Activated CD4-positive, alpha-beta T cell treated with anti-CD3 and anti-CD28 coated beads for 48 hours (primary cell): ENCODE results near the gene TAF6.

Experiments
- DNase-seq: peaks from one replicate; pipeline ENCODE4 v3.0.0-alpha.2; 2020

Gene TAF6

DNA sequence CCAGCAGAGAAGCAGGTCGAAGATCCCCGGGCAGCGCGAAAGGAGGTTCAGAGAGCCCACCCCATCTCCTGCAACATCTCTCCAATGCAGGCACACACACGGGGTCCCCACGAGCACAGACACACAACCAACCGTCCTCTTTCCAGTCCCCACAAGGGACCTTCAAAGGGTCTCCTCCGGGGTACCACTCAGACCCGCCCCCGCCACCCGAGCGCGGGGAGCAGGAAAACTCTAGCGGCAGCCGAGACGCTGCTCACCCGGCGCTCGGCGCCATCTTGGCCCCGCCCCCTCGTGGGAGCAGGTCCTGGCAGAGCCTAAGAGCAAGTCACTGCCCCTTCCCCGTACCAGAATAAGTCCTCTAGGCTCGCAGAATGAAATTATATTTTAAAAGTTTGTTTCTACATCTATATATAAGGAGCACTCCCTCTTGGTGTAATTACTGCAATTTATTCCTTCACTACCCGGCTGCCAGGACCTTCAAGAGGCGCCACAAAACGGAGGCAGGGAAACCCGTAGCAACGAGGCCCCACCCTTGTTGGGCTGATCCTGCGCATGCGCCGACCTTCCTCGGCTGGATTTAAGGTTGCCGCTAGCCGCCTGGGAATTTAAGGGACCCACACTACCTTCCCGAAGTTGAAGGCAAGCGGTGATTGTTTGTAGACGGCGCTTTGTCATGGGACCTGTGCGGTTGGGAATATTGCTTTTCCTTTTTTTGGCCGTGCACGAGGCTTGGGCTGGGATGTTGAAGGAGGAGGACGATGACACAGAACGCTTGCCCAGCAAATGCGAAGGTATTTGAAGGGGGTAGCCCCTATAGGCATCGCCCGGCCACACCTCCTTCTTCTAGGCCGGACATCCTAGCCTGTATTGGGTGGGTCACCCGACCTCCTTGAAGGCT lies at the start of gene TAF6, which contains the start of gene CNPY4:
TAF6 (minus strand) TSS at position 287 of the 898 bp plus-strand sequence. CDS start 5,149 bp downstream, outside the sequence.
CNPY4 (plus strand) TSS at position 563 of the 898 bp plus-strand sequence; CDS start at position 674, 111 bp downstream.
- peak; percentile 97 for DNase-seq

GRCh38 chr7:100167912-100168323 lies 48.8 kb upstream of the TAF6 start:
- DNase-seq = no peak

DNA sequence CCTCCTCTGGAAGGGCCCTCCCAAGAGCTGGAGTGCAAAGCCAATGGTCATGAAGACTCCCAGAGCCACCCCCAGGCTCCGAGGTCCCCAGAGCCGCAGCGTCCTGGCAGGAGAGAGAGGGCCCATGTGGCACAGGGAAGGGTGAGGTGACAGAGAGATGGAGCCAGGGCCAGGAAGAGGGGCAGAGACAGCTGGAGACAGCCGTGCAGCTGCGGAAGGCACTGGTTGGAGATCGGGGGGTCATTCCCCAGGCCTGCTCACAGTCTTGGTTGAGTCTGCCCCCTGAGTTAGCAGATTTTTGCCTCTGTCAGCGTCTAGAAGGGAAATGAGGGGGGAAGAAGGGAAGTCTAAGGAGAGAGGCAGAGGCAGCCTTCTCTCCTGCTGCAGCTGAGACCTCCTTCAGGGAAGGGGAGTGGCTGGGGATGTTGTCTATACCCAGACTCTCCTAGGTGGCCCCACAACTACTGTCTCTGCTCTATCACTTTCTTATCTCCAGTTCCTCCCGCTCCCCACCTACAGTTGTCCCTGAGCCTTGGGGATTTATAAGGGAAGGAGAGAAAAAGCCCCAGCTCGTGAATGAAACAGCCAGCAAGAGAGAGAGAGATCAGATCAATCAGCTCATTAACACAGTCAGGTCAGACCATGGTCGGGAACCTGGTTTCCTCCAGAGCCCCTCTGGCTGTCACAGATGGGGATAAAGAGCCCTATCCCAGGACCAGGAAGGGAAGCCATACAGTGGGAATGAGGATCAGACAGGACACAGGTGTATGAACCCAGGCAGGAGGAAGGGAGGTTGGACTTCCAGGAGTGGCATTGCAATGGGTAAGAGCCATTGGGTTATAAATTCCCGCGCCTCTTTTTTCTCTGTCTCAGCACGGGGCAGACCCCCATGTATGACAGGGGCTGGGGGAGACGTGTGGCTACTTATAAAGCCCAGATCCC lies 48.1 kb upstream of the TAF6 start:
- DNase-seq = no peak

- DNase-seq = peak; percentile 63
Observed at GRCh38 chr7:100166317-100166940, 47.3 kb upstream of the TAF6 start.

DNA sequence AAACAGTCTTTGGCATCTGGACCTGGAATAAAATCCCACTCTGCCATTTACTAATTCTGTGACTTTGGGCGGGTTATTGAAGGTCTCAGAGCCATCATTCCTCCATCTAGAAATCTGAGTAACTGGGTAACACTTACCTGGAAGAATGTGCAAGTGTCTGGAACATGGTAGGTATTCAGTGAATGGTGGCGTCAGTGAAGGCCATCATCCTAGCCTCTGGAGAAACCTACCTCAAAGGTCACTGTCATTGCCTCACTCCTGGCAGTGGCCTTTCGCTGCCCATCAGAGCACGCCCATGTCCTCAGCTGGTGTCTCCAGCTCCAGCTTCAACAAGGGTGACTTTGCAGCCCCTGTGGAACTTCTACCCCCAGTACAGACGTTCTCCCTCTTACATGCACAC lies 44.7 kb upstream of the TAF6 start:
- DNase-seq = no peak

DNA sequence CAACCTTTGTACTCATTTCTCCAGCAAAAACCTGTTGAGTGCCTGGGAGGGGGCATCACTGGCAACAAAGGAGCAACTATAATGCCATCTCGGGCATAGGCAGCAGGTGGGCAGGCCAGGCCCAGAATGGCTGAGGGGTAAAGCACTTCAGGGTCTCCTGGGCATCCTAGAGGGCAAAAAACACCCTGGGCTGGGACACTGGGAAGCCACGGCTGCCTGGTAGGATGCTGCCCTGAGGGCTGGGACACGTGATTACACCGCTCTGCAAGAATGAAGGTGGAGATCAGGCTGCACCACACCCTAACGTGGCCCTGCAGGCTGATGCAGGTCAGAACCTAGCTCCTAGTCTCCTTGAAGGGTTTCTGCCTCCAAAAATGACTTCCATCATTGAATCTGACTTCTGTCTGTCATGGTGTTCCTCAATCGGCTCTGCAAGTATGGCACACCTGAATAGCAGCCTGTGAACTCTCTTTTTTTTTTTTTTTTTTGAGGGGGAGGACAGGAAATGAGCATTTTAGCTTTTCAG lies 43.9 kb upstream of the TAF6 start:
- no peak for DNase-seq

DNA sequence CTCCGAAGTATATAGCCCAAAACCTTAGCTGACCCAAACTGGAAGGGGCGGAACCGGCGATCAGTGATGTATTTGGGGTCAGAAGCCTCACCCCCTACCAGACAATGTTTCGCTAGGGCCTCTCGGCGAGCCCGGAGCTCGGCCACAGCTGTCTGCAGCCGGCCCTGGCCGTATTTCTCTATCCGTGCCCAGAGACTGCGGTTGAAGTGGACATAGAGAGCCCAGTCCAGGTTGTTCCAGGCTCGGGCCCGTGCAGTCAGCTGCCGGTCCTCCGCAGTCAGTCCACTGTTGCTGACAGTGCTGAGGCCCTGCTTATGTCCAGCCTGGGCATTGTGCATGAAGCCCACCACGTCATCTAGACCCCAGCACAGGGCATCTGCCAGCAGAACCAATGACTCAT lies 40.9 kb upstream of the TAF6 start:
- no peak for DNase-seq

- DNase-seq = no peak
Observed at GRCh38 chr7:100159099-100159623, 40.0 kb upstream of the TAF6 start.

DNA sequence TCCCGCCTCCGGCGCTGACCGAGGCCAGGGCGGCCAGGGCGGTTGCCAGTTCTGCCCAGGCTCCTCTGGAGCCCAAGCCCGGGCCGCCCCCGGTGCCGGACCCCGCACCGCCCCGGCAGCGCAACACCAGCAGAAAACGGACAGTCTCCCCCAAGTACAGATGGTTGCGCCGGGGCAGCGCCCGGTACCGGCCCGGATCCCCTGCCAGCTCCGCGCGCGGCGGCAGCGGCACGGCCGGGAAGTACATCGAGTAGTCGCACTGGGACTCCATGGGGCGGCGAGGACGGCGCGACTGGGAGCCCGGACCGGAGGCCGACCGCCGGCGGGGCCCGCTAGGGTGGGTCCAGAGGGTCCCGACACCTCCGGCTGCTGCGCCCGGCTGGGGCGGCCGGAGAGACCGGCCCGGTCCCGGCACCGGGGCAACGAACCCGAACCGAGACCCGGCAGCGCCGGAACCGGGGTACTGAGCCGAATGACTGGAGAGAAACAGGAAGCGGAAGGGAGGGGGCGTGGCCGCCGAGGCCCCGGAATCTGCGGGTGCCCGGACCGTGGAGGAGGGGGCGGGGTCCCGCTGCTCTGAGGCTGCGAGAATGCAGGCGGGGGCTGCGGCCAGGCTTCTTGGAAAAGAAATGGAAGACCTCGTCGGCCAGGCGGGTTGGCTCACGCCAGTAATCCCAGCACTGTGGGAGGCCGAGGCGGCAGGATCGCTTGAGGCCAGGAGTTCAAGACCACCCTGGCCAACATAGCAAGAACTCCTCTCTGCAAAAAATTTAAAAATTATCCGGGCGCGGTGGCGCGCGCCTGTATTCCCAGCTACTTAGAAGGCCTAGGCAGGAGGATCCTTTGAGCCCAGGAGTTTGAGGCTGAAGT lies 39.3 kb upstream of the TAF6 start, which contains the start of gene TRAPPC14:
TRAPPC14 (minus strand) TSS at position 495 of the 870 bp plus-strand sequence; CDS start at position 271, 224 bp downstream.
- peak; percentile 96 for DNase-seq

- DNase-seq = no peak
Observed at GRCh38 chr7:100157334-100158228, 38.4 kb upstream of the TAF6 start.

DNA sequence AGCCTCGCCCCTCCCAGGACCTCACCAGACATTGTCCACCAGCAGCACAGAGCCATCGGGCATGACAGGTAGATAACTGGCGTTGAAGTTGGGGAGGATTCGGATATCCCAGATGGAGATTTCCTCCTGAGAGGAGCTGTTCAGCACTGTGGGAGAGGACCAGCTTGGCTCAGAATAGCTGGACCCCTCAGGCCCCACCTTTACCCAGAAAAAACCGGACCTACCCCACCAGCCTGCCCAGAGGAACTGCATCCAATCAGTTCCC lies 37.8 kb upstream of the TAF6 start:
- DNase-seq = no peak

DNA sequence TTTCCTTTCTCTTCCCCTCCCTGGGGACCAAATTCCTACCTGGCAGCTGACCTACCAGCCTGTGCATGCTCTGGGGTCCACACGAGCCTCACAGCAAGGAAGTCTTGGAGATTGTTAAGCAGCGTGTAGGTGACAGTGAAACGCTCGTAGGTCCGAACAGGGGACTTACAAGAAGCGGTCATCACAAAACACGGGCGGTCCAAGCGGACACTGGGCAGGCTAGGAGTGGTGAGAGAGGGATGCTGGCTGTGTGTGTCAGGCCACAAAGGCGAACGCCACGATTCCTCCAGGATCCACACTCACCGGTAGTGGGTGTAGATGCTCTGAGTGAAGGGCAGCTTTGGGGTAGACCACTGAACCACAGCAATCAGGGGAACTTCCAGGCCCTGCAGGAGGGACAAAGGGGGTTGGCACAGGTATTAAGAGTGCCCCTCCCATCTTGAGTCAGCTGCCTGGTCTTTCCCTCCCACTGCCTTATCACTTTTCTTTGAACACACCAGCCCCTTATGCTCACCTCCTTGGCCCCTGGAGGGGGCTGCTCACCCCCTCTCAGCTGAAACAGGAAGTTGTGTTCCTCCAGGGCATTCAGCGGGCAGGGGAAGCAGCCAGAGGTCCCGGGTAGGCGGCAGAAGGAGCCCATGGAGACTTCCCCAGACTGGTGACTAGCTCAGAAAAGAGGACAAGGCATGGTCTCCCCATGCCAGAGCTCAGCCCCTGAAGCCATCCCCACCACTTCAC lies 37.3 kb upstream of the TAF6 start:
- DNase-seq = no peak

- no peak for DNase-seq
Observed at GRCh38 chr7:100155553-100156317, 36.6 kb upstream of the TAF6 start.

DNA sequence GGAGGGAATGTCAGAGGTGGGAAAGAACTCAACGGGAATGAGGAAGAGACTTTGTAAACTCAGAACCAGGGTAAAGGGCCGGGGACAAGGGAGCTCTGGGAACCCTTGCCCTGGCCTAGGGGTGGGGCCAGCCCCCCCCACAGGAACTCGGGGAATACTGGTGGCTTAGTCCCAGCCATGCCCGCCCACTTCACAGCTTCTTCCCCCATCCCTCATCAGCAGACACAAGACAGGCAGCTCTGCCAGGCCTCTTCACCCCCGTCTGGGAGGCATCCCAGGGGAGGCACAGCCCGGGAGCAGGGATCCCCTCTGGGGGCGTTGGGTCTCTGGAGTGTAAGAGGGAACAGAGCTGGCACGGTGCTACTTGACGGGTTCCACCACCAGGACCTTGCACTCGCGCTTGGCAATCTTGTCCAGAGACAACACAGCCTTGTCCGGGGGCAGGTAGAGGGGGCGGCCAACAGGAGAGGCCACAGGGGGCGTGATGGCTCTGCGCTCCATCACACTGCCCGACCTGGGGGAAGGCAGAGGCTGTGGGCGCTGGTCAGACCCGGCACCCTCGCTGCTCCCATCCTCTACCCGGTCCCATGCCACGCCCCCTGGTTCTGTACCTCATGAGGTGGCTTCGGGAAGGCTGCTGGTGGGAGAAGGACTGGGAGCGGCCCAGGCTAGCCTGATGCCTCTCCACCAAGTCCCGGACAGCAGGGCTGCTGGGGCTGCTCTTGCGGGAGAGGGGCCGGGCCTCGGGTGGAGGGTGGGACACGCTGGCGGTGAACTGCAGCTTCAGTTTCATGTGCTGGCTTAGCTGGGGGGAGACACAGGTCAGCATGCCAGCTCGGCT lies 35.7 kb upstream of the TAF6 start:
- no peak for DNase-seq

DNA sequence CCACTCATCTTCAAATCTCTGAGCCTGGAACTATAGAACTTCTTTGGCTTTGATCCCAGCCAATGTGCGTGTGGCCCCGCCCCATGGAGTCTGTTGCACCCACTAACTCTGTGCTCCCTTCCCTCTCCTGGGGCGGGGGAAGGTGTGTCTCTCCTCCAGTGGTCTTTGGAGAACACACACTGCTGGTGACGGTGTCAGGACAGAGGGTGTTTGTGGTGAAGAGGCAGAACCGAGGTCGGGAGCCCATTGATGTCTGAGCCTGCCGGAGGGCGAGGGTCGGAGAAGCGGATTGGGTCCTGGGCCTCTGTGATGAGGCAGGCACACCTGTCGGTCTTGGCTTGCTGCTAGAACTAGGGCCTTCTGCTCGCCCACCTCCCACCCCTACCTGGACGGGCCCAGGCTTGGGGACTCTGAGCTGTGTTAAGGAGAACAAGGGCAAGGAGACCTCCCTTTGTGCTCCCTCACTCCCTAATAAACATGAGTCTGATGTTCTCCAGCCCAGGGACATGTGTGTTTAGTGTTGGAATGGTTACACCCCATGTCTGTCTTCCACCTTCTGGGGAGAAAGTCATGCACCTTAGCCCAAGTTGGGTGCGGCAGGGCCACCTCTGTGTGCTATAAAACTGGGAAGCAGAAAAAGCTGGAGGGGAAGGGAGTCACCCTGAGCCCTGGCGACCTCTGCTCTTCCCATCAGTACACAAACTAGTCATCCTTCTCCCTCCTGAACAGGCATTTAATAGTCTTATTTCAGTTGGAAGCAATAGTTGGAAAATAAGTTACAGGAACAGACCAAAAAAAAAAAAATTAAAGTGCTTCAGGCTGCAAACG lies 34.8 kb upstream of the TAF6 start:
- no peak for DNase-seq

GRCh38 chr7:100152937-100153666 lies 33.9 kb upstream of the TAF6 start:
- DNase-seq = no peak
